Left ventricle myocardium inferior (tissue), 1 donor: Measurements from ENCODE around the gene PPIF. TPM values are rescaled to one million over a fixed set of nuclear protein-coding genes. Genes with fewer than 3 reads are reported as not detected.

Experiments
- DNase-seq: peaks from one replicate; pipeline ENCODE4 v3.0.0-alpha.2; 2020
- H3K27ac ChIP-seq: fragments of 200-600 bp; replicated peaks from 2 replicates; pipeline ENCODE4 v1.8.0; 2021
- H3K27me3 ChIP-seq: fragments of 200-600 bp; 2 replicates; pipeline ENCODE4 v1.8.0; 2021; ENCODE audit warnings: low read depth
- H3K36me3 ChIP-seq: fragments of 200-600 bp; 2 replicates; pipeline ENCODE4 v1.8.0; 2021
- H3K4me1 ChIP-seq: fragments of 200-600 bp; 2 replicates; pipeline ENCODE4 v1.8.0; 2021
- H3K4me3 ChIP-seq: fragments of 200-600 bp; 2 replicates; pipeline ENCODE4 v1.8.0; 2021; ENCODE audit warnings: mild to moderate bottlenecking, moderate library complexity
- H3K9me3 ChIP-seq: fragments of 200-600 bp; replicated peaks from 2 replicates; pipeline ENCODE4 v1.8.0; 2021
- CTCF ChIP-seq: fragments of 200-600 bp; IDR thresholded peaks from 2 replicates; pipeline ENCODE4 v1.8.0; 2021; ENCODE audit warnings: antibody characterized with exemption, mild to moderate bottlenecking, borderline replicate concordance
- intact Hi-C: fragments of 100-400 bp; cut with micrococcal nuclease; formaldehyde crosslinking; loops from one replicate; pipeline ENCODE4 v1.11.0; 2022
- total RNA-seq: library from RNA; stranded (reverse); fragmentation: NEBNext Ultra II Directional; extraction: Animal tissue kit (Norgen Biotek cat#: 25700); gene quantifications from one replicate; pipeline ENCODE4 v1.2.1, GENCODE V29; 2021
- donor health status: DM: no; HTN: yes; CAD: no; lungs with severe emphysema.

Gene PPIF
- total RNA-seq, 1 donor from 2014 or later: 150 TPM

- Histone ChIP-seq H3K36me3 (no peaks in the 10 kb centered on the region), H3K27me3 (no peaks in the 10 kb centered on the region), H3K9me3 (no peaks in the 10 kb centered on the region), H3K4me1 (no peaks in the 10 kb centered on the region), H3K27ac (no peak overlapping the region), H3K4me3 (peak overlapping the region; percentile 46)
- intact Hi-C loops: no loop called here
- no peak for TF ChIP-seq CTCF
- peak; percentile 66 for DNase-seq
These were observed 57.0 kb downstream of the PPIF start for GRCh38 chr10:79404231-79404609.

GRCh38 chr10:79404690-79405131 lies 57.4 kb downstream of the PPIF start:
- Histone ChIP-seq H3K36me3 (no peaks in the 10 kb centered on the region), H3K4me1 (no peaks in the 10 kb centered on the region), H3K27me3 (no peaks in the 10 kb centered on the region), H3K9me3 (no peaks in the 10 kb centered on the region), H3K27ac (no peak overlapping the region), H3K4me3 (peak overlapping the region; percentile 46)
- intact Hi-C loops: no loop called here
- DNase-seq: no peak
- no peak for TF ChIP-seq CTCF

Other genes with a start within 250 kb of the PPIF start
- 47.5 TPM for gene ZCCHC24, start 98.2 kb downstream of the PPIF start, total RNA-seq
- 0.05 TPM for gene EIF5AL1, start 165.1 kb downstream of the PPIF start, total RNA-seq
- not detected for gene SFTPA2, start 212.9 kb downstream of the PPIF start, total RNA-seq